HL-60 (cell line): ENCODE measurements around the gene GABBR2.

Experiments used
- DNase-seq, 2 experiments: peaks; one replicate each; pipeline ENCODE4 v3.0.0-alpha.2; 2010 to 2020; ENCODE audit warnings: low read depth in 1 of 2, low spot score in 1 of 2
- H3K27ac ChIP-seq: fragments of 250-450 bp; sonication (Bioruptor Pico); replicated peaks from 2 replicates; pipeline ENCODE4 v1.5.1; 2020; ENCODE audit warnings: mild to moderate bottlenecking, moderate library complexity
- H3K27me3 ChIP-seq: fragments of 250-450 bp; sonication (Bioruptor Pico); 2 replicates; pipeline ENCODE4 v1.5.1; 2021; ENCODE audit warnings: mild to moderate bottlenecking, moderate library complexity; ENCODE audit not compliant: insufficient read depth, poor library complexity, severe bottlenecking
- H3K4me3 ChIP-seq: replicated peaks from 2 replicates; pipeline ENCODE4 v1.5.1; 2011; ENCODE audit warnings: mild to moderate bottlenecking, control low read depth, low read length; ENCODE audit not compliant: insufficient read depth
- CTCF ChIP-seq: IDR thresholded peaks from one replicate; pipeline ENCODE4 v1.5.1; 2011; ENCODE audit warnings: low read length, control low read depth, inconsistent platforms; ENCODE audit not compliant: insufficient read depth
- GABPA ChIP-seq: IDR thresholded peaks from 2 replicates; pipeline ENCODE4 v1.6.1; 2012; ENCODE audit warnings: low read depth
- POLR2AphosphoS5 ChIP-seq: IDR thresholded peaks from 2 replicates; pipeline ENCODE4 v1.6.1; 2012; ENCODE audit warnings: low read depth
- REST ChIP-seq: IDR thresholded peaks from 2 replicates; pipeline ENCODE4 v1.6.1; 2012; ENCODE audit warnings: low read depth; ENCODE audit not compliant: insufficient replicate concordance
- SPI1 ChIP-seq: IDR thresholded peaks from 2 replicates; pipeline ENCODE4 v1.6.1; 2012; ENCODE audit warnings: low read depth, mild to moderate bottlenecking, borderline replicate concordance

GABBR2 gene

GRCh38 chr9:98372077-98372836, 336.5 kb downstream of the GABBR2 start:
- no peak overlapping the region for H3K4me3 ChIP-seq
- no peak for DNase-seq

GRCh38 chr9:98370976-98371315, 337.8 kb downstream of the GABBR2 start:
- H3K4me3 ChIP-seq: no peak overlapping the region
- no peak for TF ChIP-seq REST
- TF ChIP-seq GABPA: no peak
- TF ChIP-seq SPI1: no peak
- no peak for TF ChIP-seq POLR2AphosphoS5
- TF ChIP-seq CTCF: no peak
- DNase-seq: no peak
- no peak overlapping the region for H3K27ac ChIP-seq
- H3K27me3 ChIP-seq: no peaks in the 10 kb centered on the region

More at GRCh38 chr9:98372077-98372836, 336.5 kb downstream of the GABBR2 start:
- no peaks in the 10 kb centered on the region for H3K27me3 ChIP-seq
- no peak overlapping the region for H3K27ac ChIP-seq
- TF ChIP-seq REST (no peak), GABPA (no peak), POLR2AphosphoS5 (no peak), CTCF (no peak), SPI1 (no peak)

GRCh38 chr9:98370300-98370975, 338.3 kb downstream of the GABBR2 start:
- no peak for TF ChIP-seq POLR2AphosphoS5
- no peak for TF ChIP-seq CTCF
- TF ChIP-seq GABPA: no peak
- no peak for TF ChIP-seq SPI1
- no peak for TF ChIP-seq REST
- DNase-seq: no peak
- Histone ChIP-seq H3K27ac (no peak overlapping the region), H3K27me3 (no peaks in the 10 kb centered on the region), H3K4me3 (no peak overlapping the region)
